GM10266 (cell line): ENCODE results near the gene ASPN.

Experiments used
- DNase-seq: peaks from one replicate; pipeline ENCODE4 v3.0.0; 2012; ENCODE audit errors: extremely low spot score
- TF ChIP-seq, protein P1 (sequence below): IDR thresholded peaks from 2 replicates; pipeline ENCODE4 v1.5.1; 2012; ENCODE audit warnings: mild to moderate bottlenecking, low read depth; ENCODE audit not compliant: control insufficient read depth, insufficient read depth; ENCODE audit errors: missing control alignments

The ASPN gene

DNA sequence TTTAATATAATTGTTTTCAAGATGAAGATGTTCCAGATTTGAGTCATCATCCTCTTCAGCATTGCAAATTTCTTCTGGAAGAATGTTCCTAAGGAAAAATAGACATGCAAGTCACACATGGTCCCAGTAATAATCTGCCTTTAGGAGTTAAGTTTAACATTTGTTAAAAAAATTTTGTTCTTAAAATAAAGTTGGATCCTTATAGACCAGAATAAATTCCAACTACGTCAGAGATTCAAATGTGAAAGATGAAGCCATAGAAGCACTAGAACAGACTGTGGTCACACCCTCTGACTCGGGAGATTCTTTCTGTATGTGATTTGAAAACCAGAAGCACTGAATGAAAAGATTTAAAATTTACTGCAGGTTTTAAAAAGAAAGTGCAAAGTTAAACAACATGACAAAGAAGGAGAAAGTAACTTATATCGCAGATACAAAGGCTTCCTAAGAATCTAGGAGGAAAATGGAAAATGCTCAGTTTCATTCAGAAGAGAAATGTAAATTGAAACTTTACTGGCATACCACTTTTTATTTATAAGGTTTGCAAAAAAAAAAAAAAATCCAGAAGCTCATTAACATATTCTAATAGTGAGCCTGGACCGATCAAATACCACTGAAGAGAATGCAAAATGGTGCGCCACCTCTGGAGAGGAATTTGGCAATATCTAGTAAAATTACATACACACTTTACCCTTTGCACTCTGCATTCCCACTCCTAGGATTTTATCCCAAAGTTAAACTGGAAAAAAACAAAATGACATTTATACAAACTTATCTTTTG, 14.3 kb upstream of the ASPN start:
- TF ChIP-seq, protein P1, sequence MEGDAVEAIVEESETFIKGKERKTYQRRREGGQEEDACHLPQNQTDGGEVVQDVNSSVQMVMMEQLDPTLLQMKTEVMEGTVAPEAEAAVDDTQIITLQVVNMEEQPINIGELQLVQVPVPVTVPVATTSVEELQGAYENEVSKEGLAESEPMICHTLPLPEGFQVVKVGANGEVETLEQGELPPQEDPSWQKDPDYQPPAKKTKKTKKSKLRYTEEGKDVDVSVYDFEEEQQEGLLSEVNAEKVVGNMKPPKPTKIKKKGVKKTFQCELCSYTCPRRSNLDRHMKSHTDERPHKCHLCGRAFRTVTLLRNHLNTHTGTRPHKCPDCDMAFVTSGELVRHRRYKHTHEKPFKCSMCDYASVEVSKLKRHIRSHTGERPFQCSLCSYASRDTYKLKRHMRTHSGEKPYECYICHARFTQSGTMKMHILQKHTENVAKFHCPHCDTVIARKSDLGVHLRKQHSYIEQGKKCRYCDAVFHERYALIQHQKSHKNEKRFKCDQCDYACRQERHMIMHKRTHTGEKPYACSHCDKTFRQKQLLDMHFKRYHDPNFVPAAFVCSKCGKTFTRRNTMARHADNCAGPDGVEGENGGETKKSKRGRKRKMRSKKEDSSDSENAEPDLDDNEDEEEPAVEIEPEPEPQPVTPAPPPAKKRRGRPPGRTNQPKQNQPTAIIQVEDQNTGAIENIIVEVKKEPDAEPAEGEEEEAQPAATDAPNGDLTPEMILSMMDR = no peak
- DNase-seq = no peak

DNA sequence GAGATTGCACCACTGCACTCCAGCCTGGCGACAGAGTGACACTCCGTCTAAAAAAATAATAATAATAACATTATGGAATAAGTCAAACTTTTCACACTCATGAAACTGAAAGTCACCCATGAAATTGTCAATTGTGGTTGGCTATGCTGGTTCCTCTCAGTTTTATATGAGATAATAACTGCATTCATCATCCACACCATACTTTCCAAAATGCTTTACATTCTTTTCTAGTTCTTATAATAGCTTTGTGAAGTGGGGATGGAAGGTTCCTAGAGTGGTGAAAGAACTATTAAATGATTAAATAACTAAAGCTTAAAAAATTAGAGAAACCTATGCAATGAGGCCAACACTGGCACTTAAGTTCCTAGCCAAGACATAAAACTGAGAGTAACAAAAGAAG, 12.6 kb upstream of the ASPN start:
- no peak for DNase-seq
- TF ChIP-seq, protein P1 = no peak

GRCh38 chr9:92493749-92494387, 11.6 kb upstream of the ASPN start:
- no peak for DNase-seq

DNA sequence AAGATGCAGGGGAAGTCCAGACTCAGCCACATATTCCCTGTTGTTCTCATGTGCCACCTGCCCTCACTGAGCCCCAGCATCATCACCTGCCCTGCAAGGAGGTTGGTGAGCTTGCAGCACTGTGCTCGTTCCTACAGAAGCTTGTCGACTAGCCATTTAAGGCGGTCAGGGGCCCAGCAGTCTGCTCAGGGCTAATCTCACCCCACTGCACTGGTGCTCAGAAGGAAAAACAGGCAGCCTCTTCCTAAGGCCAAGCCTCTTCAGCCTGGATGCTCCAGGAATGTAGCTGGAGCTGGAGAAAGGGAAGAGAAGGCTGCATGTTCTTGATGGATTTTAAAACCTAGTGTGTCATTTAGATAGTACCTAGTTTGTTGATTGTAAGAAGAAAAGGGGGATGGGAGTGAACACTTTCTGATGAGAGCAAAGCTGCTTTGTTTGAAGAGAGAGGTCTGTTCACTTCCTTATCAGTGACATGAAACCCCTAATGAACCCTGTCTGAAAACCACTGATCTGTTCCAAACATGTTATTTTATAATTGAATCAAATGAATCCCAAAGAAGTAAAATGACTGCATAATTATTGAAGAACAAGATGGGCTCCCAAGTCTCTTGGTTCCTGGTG, 10.6 kb upstream of the ASPN start:
- TF ChIP-seq, protein P1 = no peak
- DNase-seq = no peak

More at GRCh38 chr9:92493749-92494387, 11.6 kb upstream of the ASPN start:
- TF ChIP-seq, protein P1 = no peak

- no peak for DNase-seq
- TF ChIP-seq, protein P1 = no peak
Measured at GRCh38 chr9:92488681-92489550, 6.6 kb upstream of the ASPN start.

DNA sequence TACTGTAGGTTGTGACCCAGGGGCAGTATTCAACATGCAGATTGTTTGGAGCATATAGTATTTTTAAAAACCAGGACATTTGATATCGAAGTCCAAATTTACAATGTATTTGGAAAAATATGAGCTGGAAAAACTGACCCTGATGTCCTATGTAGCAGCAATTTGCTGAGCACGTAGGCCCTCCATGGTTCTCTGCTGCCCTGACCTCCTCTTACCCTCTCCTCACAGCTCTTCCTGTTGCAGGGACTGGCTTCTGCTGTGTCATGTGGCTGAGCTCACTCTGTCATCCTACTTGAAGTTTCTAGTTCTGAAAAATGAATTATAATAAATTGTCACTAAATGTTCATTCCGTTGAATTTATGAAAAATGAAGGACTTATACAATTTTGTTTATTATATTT, 4.1 kb upstream of the ASPN start:
- no peak for DNase-seq
- TF ChIP-seq, protein P1 = no peak
